HFFc6 (cell line): ENCODE results near the gene SATB2. TPM values are rescaled to one million over a fixed set of nuclear protein-coding genes. Genes with fewer than 3 reads are reported as not detected.

Source experiments
- DNase-seq: peaks from one replicate; pipeline ENCODE4 v3.0.0-alpha.2; 2018
- H3K27ac Mint-ChIP-seq: 2 replicates; pipeline ENCODE4 v1.8.0; 2020; ENCODE audit warnings: mild to moderate bottlenecking, mixed read lengths
- H3K27me3 Mint-ChIP-seq: 2 replicates; pipeline ENCODE4 v1.8.0; 2021; ENCODE audit warnings: mild to moderate bottlenecking, moderate library complexity, mixed read lengths; ENCODE audit not compliant: insufficient read depth
- H3K36me3 Mint-ChIP-seq: 2 replicates; pipeline ENCODE4 v1.8.0; 2021; ENCODE audit warnings: low read depth, mixed read lengths
- H3K4me1 Mint-ChIP-seq: 2 replicates; pipeline ENCODE4 v1.8.0; 2020; ENCODE audit warnings: low read depth, mixed read lengths
- H3K4me3 Mint-ChIP-seq: 2 replicates; pipeline ENCODE4 v1.8.0; 2020; ENCODE audit warnings: mild to moderate bottlenecking, moderate library complexity, mixed read lengths
- H3K9me3 Mint-ChIP-seq: 2 replicates; pipeline ENCODE4 v1.8.0; 2020; ENCODE audit warnings: mild to moderate bottlenecking, mixed read lengths
- total RNA-seq, 6 experiments: library from RNA; stranded (reverse); fragmentation: NEBNext Ultra II Directional; extraction: Animal tissue kit (Norgen Biotek cat#: 25700); gene quantifications; 2 replicates in 1 of 6; 3 replicates in 5 of 6; pipeline ENCODE4 v1.2.3, GENCODE V29; 2021
- TF ChIP-seq, protein P1 (sequence below): fragments of 200-600 bp; sonication (generic); IDR thresholded peaks from 2 replicates; pipeline ENCODE4 v1.5.0; 2021; ENCODE audit warnings: antibody characterized with exemption, mild to moderate bottlenecking

SATB2 gene
- total RNA-seq, 6 experiments from 2014 or later = 7.4 to 12.7 (median 11.9) TPM

DNA sequence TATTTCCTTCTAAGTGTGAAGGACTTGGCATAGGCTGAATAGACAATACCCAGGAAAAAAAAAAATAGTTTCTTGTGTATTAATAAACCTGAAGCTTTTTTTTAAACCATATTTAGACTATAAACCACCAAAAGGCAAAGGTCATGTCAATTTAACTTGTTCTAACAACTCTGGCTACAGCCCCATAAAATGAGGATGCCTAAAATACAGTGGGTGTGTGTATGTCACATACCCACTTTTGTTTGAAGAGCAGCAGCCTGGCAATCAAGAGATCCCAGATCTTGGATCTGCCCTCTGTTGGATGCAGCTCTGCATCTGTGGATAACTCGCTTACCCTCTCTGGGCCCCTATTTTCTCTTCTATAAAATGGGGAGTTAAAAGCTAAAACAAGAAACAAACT is 65.4 kb downstream of the SATB2 start:
- TF ChIP-seq, protein P1, sequence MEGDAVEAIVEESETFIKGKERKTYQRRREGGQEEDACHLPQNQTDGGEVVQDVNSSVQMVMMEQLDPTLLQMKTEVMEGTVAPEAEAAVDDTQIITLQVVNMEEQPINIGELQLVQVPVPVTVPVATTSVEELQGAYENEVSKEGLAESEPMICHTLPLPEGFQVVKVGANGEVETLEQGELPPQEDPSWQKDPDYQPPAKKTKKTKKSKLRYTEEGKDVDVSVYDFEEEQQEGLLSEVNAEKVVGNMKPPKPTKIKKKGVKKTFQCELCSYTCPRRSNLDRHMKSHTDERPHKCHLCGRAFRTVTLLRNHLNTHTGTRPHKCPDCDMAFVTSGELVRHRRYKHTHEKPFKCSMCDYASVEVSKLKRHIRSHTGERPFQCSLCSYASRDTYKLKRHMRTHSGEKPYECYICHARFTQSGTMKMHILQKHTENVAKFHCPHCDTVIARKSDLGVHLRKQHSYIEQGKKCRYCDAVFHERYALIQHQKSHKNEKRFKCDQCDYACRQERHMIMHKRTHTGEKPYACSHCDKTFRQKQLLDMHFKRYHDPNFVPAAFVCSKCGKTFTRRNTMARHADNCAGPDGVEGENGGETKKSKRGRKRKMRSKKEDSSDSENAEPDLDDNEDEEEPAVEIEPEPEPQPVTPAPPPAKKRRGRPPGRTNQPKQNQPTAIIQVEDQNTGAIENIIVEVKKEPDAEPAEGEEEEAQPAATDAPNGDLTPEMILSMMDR = no peak
- Mint-ChIP-seq H3K27me3 (no peaks in the 10 kb centered on the region), H3K27ac (no peak overlapping the region), H3K4me1 (no peaks in the 10 kb centered on the region), H3K9me3 (no peaks in the 10 kb centered on the region), H3K36me3 (no peaks in the 10 kb centered on the region), H3K4me3 (no peak overlapping the region)
- no peak for DNase-seq

- peaks cover 6% of the 10 kb centered on the region; the same call in 1 of the 2 replicates for H3K36me3 Mint-ChIP-seq
- TF ChIP-seq, protein P1 = no peak
- H3K27ac Mint-ChIP-seq = no peak overlapping the region
- no peaks in the 10 kb centered on the region; the same call in 1 of the 2 replicates for H3K27me3 Mint-ChIP-seq
- no peak overlapping the region for H3K4me3 Mint-ChIP-seq
- H3K9me3 Mint-ChIP-seq = no peaks in the 10 kb centered on the region
- no peaks in the 10 kb centered on the region for H3K4me1 Mint-ChIP-seq
- no peak for DNase-seq
Measured at GRCh38 chr2:199388728-199389268, 68.9 kb downstream of the SATB2 start.

GRCh38 chr2:199384043-199384442 is 73.7 kb downstream of the SATB2 start:
- TF ChIP-seq, protein P1 = no peak
- peaks cover 12% of the 10 kb centered on the region; the same call in 1 of the 2 replicates for H3K36me3 Mint-ChIP-seq
- no peak overlapping the region for H3K27ac Mint-ChIP-seq
- H3K4me1 Mint-ChIP-seq = peaks cover 10% of the 10 kb centered on the region
- no peak overlapping the region for H3K4me3 Mint-ChIP-seq
- H3K9me3 Mint-ChIP-seq = no peaks in the 10 kb centered on the region
- DNase-seq = no peak
- H3K27me3 Mint-ChIP-seq = no peaks in the 10 kb centered on the region; the same call in 1 of the 2 replicates

GRCh38 chr2:199383021-199383420 is 74.7 kb downstream of the SATB2 start:
- Mint-ChIP-seq H3K4me3 (no peak overlapping the region), H3K27me3 (no peaks in the 10 kb centered on the region; the same call in 1 of the 2 replicates), H3K4me1 (peaks cover 14% of the 10 kb centered on the region), H3K36me3 (peaks cover 17% of the 10 kb centered on the region; the same call in 1 of the 2 replicates), H3K27ac (no peak overlapping the region), H3K9me3 (no peaks in the 10 kb centered on the region)
- TF ChIP-seq, protein P1 = no peak
- no peak for DNase-seq

GRCh38 chr2:199382091-199382490 is 75.6 kb downstream of the SATB2 start:
- Mint-ChIP-seq H3K27me3 (no peaks in the 10 kb centered on the region; the same call in 1 of the 2 replicates), H3K9me3 (no peaks in the 10 kb centered on the region), H3K36me3 (peaks cover 20% of the 10 kb centered on the region; the same call in 1 of the 2 replicates), H3K4me1 (peaks cover 14% of the 10 kb centered on the region), H3K27ac (no peak overlapping the region), H3K4me3 (no peak overlapping the region)
- TF ChIP-seq, protein P1 = no peak
- DNase-seq = no peak
